Calu3 (cell line): ENCODE results near the gene FLT4. TPM values are rescaled to one million over a fixed set of nuclear protein-coding genes. Genes with fewer than 3 reads are reported as not detected.

Experiments used
- BruUV-seq: library from RNA; stranded (reverse); fragments of 400-500 nt; replicated peaks from 2 replicates; lab custom pipeline; 2021; lab: Mats Ljungman, UMichigan
- CTCF ChIA-PET: fragments of 300-600 bp; sonication (Branson Sonifier 250); formaldehyde crosslinking; loops from one replicate; lab custom pipeline; 2022; ENCODE audit warnings: antibody characterized with exemption; lab: Charles Lee
- DNase-seq: peaks from one replicate; pipeline ENCODE4 v3.0.0; 2022
- H3K27ac Mint-ChIP-seq: one replicate; pipeline ENCODE4 v1.8.0; 2022; ENCODE audit warnings: mixed read lengths; ENCODE audit not compliant: unreplicated experiment
- H3K27me3 Mint-ChIP-seq: one replicate; pipeline ENCODE4 v1.8.0; 2022; ENCODE audit warnings: mixed read lengths; ENCODE audit not compliant: unreplicated experiment
- H3K36me3 Mint-ChIP-seq: one replicate; pipeline ENCODE4 v1.8.0; 2022; ENCODE audit warnings: mild to moderate bottlenecking, moderate library complexity, mixed read lengths; ENCODE audit not compliant: insufficient read depth, unreplicated experiment
- H3K4me1 Mint-ChIP-seq: one replicate; pipeline ENCODE4 v1.8.0; 2022; ENCODE audit warnings: mild to moderate bottlenecking, low read depth, mixed read lengths; ENCODE audit not compliant: unreplicated experiment
- H3K4me3 Mint-ChIP-seq: one replicate; pipeline ENCODE4 v1.8.0; 2022; ENCODE audit warnings: mild to moderate bottlenecking, low read depth, moderate library complexity, mixed read lengths; ENCODE audit not compliant: unreplicated experiment
- H3K9me3 Mint-ChIP-seq: one replicate; pipeline ENCODE4 v1.8.0; 2022; ENCODE audit warnings: low read depth, mixed read lengths; ENCODE audit not compliant: unreplicated experiment
- intact Hi-C: fragments of 100-400 bp; cut with micrococcal nuclease; formaldehyde crosslinking; loops from one replicate; pipeline ENCODE4 v1.10.0; 2022; ENCODE audit not compliant: unreplicated experiment
- total RNA-seq: library from RNA; stranded (reverse); gene quantifications from 2 replicates; pipeline ENCODE4 v1.2.3, GENCODE V29; 2022
- TF ChIP-seq, protein P1 (sequence below): fragments of 200-600 bp; IDR thresholded peaks from one replicate; pipeline ENCODE4 v1.8.0; 2022; ENCODE audit warnings: antibody characterized with exemption; ENCODE audit not compliant: unreplicated experiment

Gene FLT4
- total RNA-seq, 1 experiment from 2014 or later = not detected

DNA sequence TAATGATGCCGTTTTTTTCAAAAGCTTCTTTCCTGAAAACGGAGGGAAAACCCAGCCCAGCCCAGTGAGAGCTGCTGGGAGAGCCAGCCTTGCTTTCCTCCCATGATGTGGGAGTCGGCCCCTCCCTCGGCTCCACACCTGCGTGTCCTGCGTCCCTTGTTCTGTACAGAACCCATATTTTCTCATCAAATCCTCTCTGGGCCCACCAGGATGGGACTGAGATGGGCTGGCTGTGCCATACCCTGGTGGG is 8.9 kb downstream of the FLT4 start:
- CTCF ChIA-PET = interaction anchor here (0.6 to 0.7 kb wide), 2 partner anchors 9 to 170 kb away, joined by 3 to 4 read pairs; no protein-coding TSS in a partner anchor
- TF ChIP-seq, protein P1, sequence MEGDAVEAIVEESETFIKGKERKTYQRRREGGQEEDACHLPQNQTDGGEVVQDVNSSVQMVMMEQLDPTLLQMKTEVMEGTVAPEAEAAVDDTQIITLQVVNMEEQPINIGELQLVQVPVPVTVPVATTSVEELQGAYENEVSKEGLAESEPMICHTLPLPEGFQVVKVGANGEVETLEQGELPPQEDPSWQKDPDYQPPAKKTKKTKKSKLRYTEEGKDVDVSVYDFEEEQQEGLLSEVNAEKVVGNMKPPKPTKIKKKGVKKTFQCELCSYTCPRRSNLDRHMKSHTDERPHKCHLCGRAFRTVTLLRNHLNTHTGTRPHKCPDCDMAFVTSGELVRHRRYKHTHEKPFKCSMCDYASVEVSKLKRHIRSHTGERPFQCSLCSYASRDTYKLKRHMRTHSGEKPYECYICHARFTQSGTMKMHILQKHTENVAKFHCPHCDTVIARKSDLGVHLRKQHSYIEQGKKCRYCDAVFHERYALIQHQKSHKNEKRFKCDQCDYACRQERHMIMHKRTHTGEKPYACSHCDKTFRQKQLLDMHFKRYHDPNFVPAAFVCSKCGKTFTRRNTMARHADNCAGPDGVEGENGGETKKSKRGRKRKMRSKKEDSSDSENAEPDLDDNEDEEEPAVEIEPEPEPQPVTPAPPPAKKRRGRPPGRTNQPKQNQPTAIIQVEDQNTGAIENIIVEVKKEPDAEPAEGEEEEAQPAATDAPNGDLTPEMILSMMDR = no peak
- BruUV-seq = no TSS peak
- no peak for DNase-seq
- H3K4me1 Mint-ChIP-seq = no peaks in the 10 kb centered on the region
- H3K27ac Mint-ChIP-seq = no peak overlapping the region
- H3K9me3 Mint-ChIP-seq = no peaks in the 10 kb centered on the region
- intact Hi-C loops = no loop called here
- H3K27me3 Mint-ChIP-seq = peaks cover 81% of the 10 kb centered on the region
- H3K4me3 Mint-ChIP-seq = no peak overlapping the region
- H3K36me3 Mint-ChIP-seq = peaks cover 4% of the 10 kb centered on the region

- H3K36me3 Mint-ChIP-seq = peaks cover 3% of the 10 kb centered on the region
- no peaks in the 10 kb centered on the region for H3K4me1 Mint-ChIP-seq
- H3K27me3 Mint-ChIP-seq = peaks cover 75% of the 10 kb centered on the region
- H3K9me3 Mint-ChIP-seq = no peaks in the 10 kb centered on the region
- H3K27ac Mint-ChIP-seq = no peak overlapping the region
- BruUV-seq = no TSS peak
- no peak for DNase-seq
- TF ChIP-seq, protein P1 = no peak
- CTCF ChIA-PET = interaction anchor here (0.6 to 0.7 kb wide), 2 partner anchors 10 to 171 kb away, joined by 3 to 4 read pairs; no protein-coding TSS in a partner anchor
- intact Hi-C loops = no loop called here
- H3K4me3 Mint-ChIP-seq = no peak overlapping the region
Measured at GRCh38 chr5:180639741-180640610, 9.4 kb downstream of the FLT4 start.

GRCh38 chr5:180639287-180639686 is 10.1 kb downstream of the FLT4 start:
- intact Hi-C loops = no loop called here
- no peak for DNase-seq
- H3K9me3 Mint-ChIP-seq = no peaks in the 10 kb centered on the region
- BruUV-seq = no TSS peak
- TF ChIP-seq, protein P1 = no peak
- no peaks in the 10 kb centered on the region for H3K4me1 Mint-ChIP-seq
- no peaks in the 10 kb centered on the region for H3K36me3 Mint-ChIP-seq
- CTCF ChIA-PET = no interaction called here
- H3K27me3 Mint-ChIP-seq = peaks cover 72% of the 10 kb centered on the region
- no peak overlapping the region for H3K27ac Mint-ChIP-seq
- H3K4me3 Mint-ChIP-seq = no peak overlapping the region

GRCh38 chr5:180637962-180638680 is 11.3 kb downstream of the FLT4 start:
- intact Hi-C loops = no loop called here
- no TSS peak for BruUV-seq
- H3K27me3 Mint-ChIP-seq = peaks cover 72% of the 10 kb centered on the region
- no peaks in the 10 kb centered on the region for H3K4me1 Mint-ChIP-seq
- TF ChIP-seq, protein P1 = no peak
- CTCF ChIA-PET = interaction anchor here (0.6 kb wide), 1 partner anchor 143 kb away, joined by 3 read pairs; no protein-coding TSS in a partner anchor
- no peaks in the 10 kb centered on the region for H3K36me3 Mint-ChIP-seq
- no peak overlapping the region for H3K4me3 Mint-ChIP-seq
- no peak overlapping the region for H3K27ac Mint-ChIP-seq
- DNase-seq = no peak
- no peaks in the 10 kb centered on the region for H3K9me3 Mint-ChIP-seq
